A549 (cell line): ENCODE measurements around the gene TCF3. TPM values are rescaled to one million over a fixed set of nuclear protein-coding genes. Genes with fewer than 3 reads are reported as not detected.

Experiments used
- ATAC-seq, 2 experiments: fragments of 200-7000 bp in 1 of 2; fragments of >200 bp in 1 of 2; cut with Nextera tagmentation in 1 of 2; cut with Tn5 transposase in 1 of 2; 3 replicates each; pipeline versions ENCODE4 v1.8.0 to v1.9.1; 2018 to 2020; ENCODE audit warnings: mild to moderate bottlenecking in 1 of 2, moderate library complexity in 1 of 2
- CTCF ChIA-PET: fragments of 300-600 bp; sonication (Branson Sonifier 250); formaldehyde crosslinking; extraction: SDS; loops from one replicate; lab custom pipeline; 2021; ENCODE audit warnings: antibody characterized with exemption, inconsistent platforms; lab: Yijun Ruan, JAX
- POLR2A ChIA-PET: fragments of 350-600 bp; formaldehyde crosslinking; extraction: SDS; loops from one replicate; lab custom pipeline; 2021; ENCODE audit warnings: antibody characterized with exemption, inconsistent platforms; lab: Yijun Ruan, JAX
- DNase-seq, 2 experiments: peaks; one replicate each; pipeline versions ENCODE4 v3.0.0 to v3.0.0-alpha.2; 2011 to 2016; ENCODE audit warnings: low read depth in 1 of 2, low spot score in 1 of 2
- FAIRE-seq: peaks from 2 replicates; lab custom pipeline; 2011; peaks lifted over from hg19 to GRCh38; lab: Jason Lieb, UNC
- H3K27ac ChIP-seq, 2 experiments: fragments of >200 bp; sonication (Bioruptor Twin); formaldehyde crosslinking; 3 replicates each; pipeline ENCODE4 v1.5.1; 2016 to 2017
- H3K4me1 ChIP-seq: fragments of >200 bp; sonication (Bioruptor Twin); formaldehyde crosslinking; 3 replicates; pipeline ENCODE4 v1.6.1; 2016
- H3K4me2 ChIP-seq: fragments of >200 bp; sonication (Bioruptor Twin); formaldehyde crosslinking; 3 replicates; pipeline ENCODE4 v1.6.1; 2016
- H3K4me3 ChIP-seq: fragments of >200 bp; sonication (Bioruptor Twin); formaldehyde crosslinking; 3 replicates; pipeline ENCODE4 v1.5.1; 2016
- H3K9me3 ChIP-seq: fragments of >200 bp; sonication (Bioruptor Twin); formaldehyde crosslinking; 3 replicates; pipeline ENCODE4 v1.6.1; 2016
- BHLHE40 ChIP-seq: IDR thresholded peaks from 2 replicates; pipeline ENCODE4 v1.6.1; 2012; ENCODE audit warnings: low read depth, low read length, inconsistent platforms
- CBX8 ChIP-seq: fragments of 200-600 bp; sonication (generic); IDR thresholded peaks from 2 replicates; pipeline ENCODE4 v1.6.1; 2016
- CHD4 ChIP-seq: fragments of 200-600 bp; sonication (generic); IDR thresholded peaks from 2 replicates; pipeline ENCODE4 v1.6.1; 2016; ENCODE audit warnings: antibody characterized with exemption, mild to moderate bottlenecking, borderline replicate concordance
- CTCF ChIP-seq: fragments of >200 bp; sonication (Bioruptor Twin); formaldehyde crosslinking; IDR thresholded peaks from 3 replicates; pipeline ENCODE4 v1.5.1; 2016
- EHF ChIP-seq: fragments of 250-450 bp; sonication (Bioruptor Pico); IDR thresholded peaks from 2 replicates; pipeline ENCODE4 v1.5.0; 2020; ENCODE audit warnings: mild to moderate bottlenecking
- EHMT2 ChIP-seq: fragments of 200-600 bp; sonication (generic); IDR thresholded peaks from 2 replicates; pipeline ENCODE4 v1.6.1; 2016; ENCODE audit warnings: antibody characterized with exemption, low read depth, mild to moderate bottlenecking, moderate library complexity
- EP300 ChIP-seq, 2 experiments: fragments of >200 bp; sonication (Bioruptor Twin); formaldehyde crosslinking; IDR thresholded peaks; 2 replicates in 1 of 2; 3 replicates in 1 of 2; pipeline ENCODE4 v1.6.1; 2016 to 2017
- ESRRA ChIP-seq: fragments of 150-350 bp; IDR thresholded peaks from 2 replicates; pipeline ENCODE4 v1.6.1; 2014; ENCODE audit warnings: mild to moderate bottlenecking, low read length, borderline replicate concordance
- FOXS1 ChIP-seq: fragments of 250-450 bp; sonication (Bioruptor Pico); IDR thresholded peaks from 2 replicates; pipeline ENCODE4 v1.5.0; 2020; ENCODE audit warnings: mild to moderate bottlenecking, moderate library complexity
- HOXB13 ChIP-seq: fragments of 250-450 bp; sonication (Bioruptor Pico); IDR thresholded peaks from 2 replicates; pipeline ENCODE4 v1.5.0; 2020; ENCODE audit warnings: low read depth, mild to moderate bottlenecking, moderate library complexity
- HOXB5 ChIP-seq: fragments of 250-450 bp; sonication (Bioruptor Pico); IDR thresholded peaks from 2 replicates; pipeline ENCODE4 v1.5.0; 2020; ENCODE audit warnings: mild to moderate bottlenecking, moderate library complexity
- JUN ChIP-seq, 2 experiments: fragments of >200 bp; sonication (Bioruptor Twin); formaldehyde crosslinking; IDR thresholded peaks; 2 replicates in 1 of 2; 3 replicates in 1 of 2; pipeline ENCODE4 v1.6.1; 2016 to 2017
- MAX ChIP-seq: IDR thresholded peaks from 2 replicates; pipeline ENCODE4 v1.6.1; 2012
- NPAS2 ChIP-seq: fragments of 250-450 bp; sonication (Bioruptor Pico); IDR thresholded peaks from 2 replicates; pipeline ENCODE4 v1.8.0; 2022; ENCODE audit warnings: mild to moderate bottlenecking, moderate library complexity, borderline replicate concordance
- NR3C1 ChIP-seq: fragments of >200 bp; sonication (Bioruptor Twin); formaldehyde crosslinking; IDR thresholded peaks from 3 replicates; pipeline ENCODE4 v1.6.1; 2017
- RARB ChIP-seq: fragments of 250-450 bp; sonication (Bioruptor Pico); IDR thresholded peaks from 2 replicates; pipeline ENCODE4 v1.8.0; 2021; ENCODE audit warnings: mild to moderate bottlenecking, moderate library complexity
- RFX5 ChIP-seq: fragments of 450-650 bp; IDR thresholded peaks from 2 replicates; pipeline ENCODE4 v1.7.1; 2014; ENCODE audit warnings: antibody characterized with exemption, mild to moderate bottlenecking, moderate library complexity
- USF2 ChIP-seq: fragments of 450-650 bp; IDR thresholded peaks from 2 replicates; pipeline ENCODE4 v1.6.1; 2014; ENCODE audit warnings: antibody characterized with exemption
- ZSCAN20 ChIP-seq: fragments of 250-450 bp; sonication (Bioruptor Pico); IDR thresholded peaks from 2 replicates; pipeline ENCODE4 v1.8.0; 2022; ENCODE audit warnings: mild to moderate bottlenecking, moderate library complexity
- WGBS: methylation state at CpG from one replicate; pipeline ENCODE4 v1.1.6; 2017; ENCODE audit errors: missing lambda C conversion rate; 5-methylcytosine and 5-hydroxymethylcytosine counted together
- polyA plus RNA-seq, 4 experiments: library from polyadenylated mRNA; depleted of rRNA in 3 of 4; stranded (reverse); fragments of >200 nt; fragmentation: RNase III in 1 of 4; extraction: RNeasy Plus Mini Kit Qiagen cat#74134 plus additional on column Dnase treatment in 1 of 4; gene quantifications; 2 replicates in 3 of 4; 3 replicates in 1 of 4; pipeline ENCODE4 v1.2.3, GENCODE V29; 2011 to 2017
- TF ChIP-seq, protein P1 (sequence below): fragments of 250-450 bp; sonication (Bioruptor Pico); IDR thresholded peaks from 2 replicates; pipeline ENCODE4 v1.5.0; 2021; ENCODE audit warnings: mild to moderate bottlenecking, moderate library complexity, borderline replicate concordance
- TF ChIP-seq, protein P2 (sequence below): fragments of 150-350 bp; IDR thresholded peaks from 2 replicates; pipeline ENCODE4 v1.6.1; 2014; ENCODE audit warnings: low read depth, mild to moderate bottlenecking, low read length

Gene TCF3
- polyA plus RNA-seq, 2 of the 4 experiments (the other 2 are of a cell fraction), result 25.6 to 52.6 TPM

DNA sequence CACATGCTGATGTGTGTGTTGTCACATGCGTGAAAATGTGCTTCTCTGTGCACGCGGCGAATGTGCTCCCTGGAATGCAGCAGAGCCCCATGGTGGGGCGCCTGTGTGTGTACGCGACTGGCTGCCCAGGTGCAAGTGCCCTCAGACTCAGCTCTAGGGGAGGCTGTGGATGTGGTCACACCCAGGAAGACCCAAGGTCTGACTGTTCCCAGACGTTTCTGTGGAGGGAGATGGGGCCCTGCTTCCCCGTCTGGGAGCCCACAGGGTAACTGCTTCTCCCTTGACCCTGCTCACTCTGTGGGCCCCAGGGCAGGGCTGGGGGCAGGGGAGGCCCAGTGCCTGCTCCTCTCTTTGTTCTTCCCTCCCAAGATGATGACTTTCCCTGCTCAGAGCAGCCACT is 39.3 kb downstream of the TCF3 start:
- no peak overlapping the region for H3K4me2 ChIP-seq
- H3K4me1 ChIP-seq, result peaks cover 5% of the 10 kb centered on the region; the same call in 1 of the 3 replicates
- 82% methylated on average over 8 of the region's 9 CpGs for WGBS
- TF ChIP-seq JUN (IDR thresholded peaks at IDR 0.05) (no peak), CBX8 (no peak), EHMT2 (no peak), ZSCAN20 (CRISPR knock-in tag) (no peak), NPAS2 (CRISPR knock-in tag) (no peak), ESRRA (no peak), RARB (CRISPR knock-in tag) (no peak), CHD4 (no peak), BHLHE40 (no peak)
- no peak overlapping the region for H3K27ac ChIP-seq
- no peak for ATAC-seq
- H3K9me3 ChIP-seq, result no peaks in the 10 kb centered on the region
- ChIA-PET CTCF (interaction anchor here (1.4 to 1.6 kb wide), 2 partner anchors 59 to 212 kb away, joined by 3 to 6 read pairs; no protein-coding TSS in a partner anchor), POLR2A (no interaction called here)
- no peak overlapping the region for H3K4me3 ChIP-seq
- DNase-seq, result no peak
- no peak for FAIRE-seq

DNA sequence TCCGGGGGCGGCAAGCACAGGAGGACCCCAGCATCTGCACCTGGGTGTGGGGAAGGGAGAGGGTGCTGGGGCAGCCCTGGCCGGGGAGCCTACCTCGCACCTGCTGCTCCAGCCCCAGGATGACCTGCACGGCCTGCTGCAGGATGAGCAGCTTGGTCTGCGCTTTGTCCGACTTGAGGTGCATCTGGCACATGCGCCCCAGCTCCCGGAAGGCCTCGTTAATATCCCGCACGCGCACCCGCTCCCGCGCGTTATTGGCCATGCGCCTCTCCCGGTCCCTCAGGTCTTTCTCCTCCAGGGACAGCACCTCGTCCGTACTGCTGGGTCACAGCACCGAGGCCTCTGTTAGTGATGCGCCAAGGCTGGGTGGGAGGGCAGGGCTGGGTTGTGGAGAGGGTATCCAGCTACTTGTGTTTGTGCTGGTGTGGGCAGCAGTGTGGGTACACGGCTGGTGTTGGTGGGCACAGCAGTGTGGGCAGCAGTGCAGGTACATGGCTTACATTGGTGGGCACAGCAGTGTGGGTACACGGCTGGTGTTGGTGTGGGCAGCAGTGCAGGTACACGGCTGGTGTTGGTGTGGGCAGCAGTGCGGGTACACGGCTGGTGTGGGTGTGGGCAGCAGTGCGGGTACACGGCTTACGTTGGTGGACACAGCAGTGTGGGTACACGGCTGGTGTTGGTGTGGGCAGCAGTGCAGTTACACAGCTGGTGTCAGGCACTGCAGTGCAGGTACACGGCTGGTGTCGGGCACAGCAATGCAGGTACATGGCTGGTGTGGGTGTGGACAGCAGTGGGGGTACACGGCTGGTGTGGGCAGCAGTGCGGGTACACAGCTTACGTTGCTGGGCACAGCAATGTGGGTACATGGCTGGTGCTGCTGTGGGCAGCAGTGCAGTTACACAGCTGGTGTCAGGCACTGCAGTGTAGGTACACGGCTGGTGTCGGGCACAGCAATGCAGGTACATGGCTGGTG is 40.0 kb downstream of the TCF3 start:
- WGBS, result 97% methylated on average over 26 of the region's 39 CpGs
- TF ChIP-seq HOXB13 (CRISPR knock-in tag), result no peak
- no peak for TF ChIP-seq EHF (CRISPR knock-in tag)
- no peak for TF ChIP-seq RARB (CRISPR knock-in tag)
- CTCF ChIA-PET, result interaction anchor here (1.2 to 1.6 kb wide), 3 partner anchors 22 to 213 kb away, joined by 3 to 6 read pairs (median 4); no protein-coding TSS in a partner anchor

GRCh38 chr19:1611353-1611752 is 41.1 kb downstream of the TCF3 start:
- ATAC-seq (no peak), DNase-seq (no peak), FAIRE-seq (no peak)
- 100% methylated on average over 6 of the region's 15 CpGs for WGBS
- POLR2A ChIA-PET, result no interaction called here
- H3K9me3 ChIP-seq, result no peaks in the 10 kb centered on the region
- peaks cover 9% of the 10 kb centered on the region for H3K4me1 ChIP-seq
- H3K4me2 ChIP-seq, result no peak overlapping the region
- H3K4me3 ChIP-seq, result no peak overlapping the region
- no peak overlapping the region for H3K27ac ChIP-seq
- TF ChIP-seq MAX (no peak), FOXS1 (CRISPR knock-in tag) (no peak), NR3C1 (no peak)
- TF ChIP-seq, protein P1, sequence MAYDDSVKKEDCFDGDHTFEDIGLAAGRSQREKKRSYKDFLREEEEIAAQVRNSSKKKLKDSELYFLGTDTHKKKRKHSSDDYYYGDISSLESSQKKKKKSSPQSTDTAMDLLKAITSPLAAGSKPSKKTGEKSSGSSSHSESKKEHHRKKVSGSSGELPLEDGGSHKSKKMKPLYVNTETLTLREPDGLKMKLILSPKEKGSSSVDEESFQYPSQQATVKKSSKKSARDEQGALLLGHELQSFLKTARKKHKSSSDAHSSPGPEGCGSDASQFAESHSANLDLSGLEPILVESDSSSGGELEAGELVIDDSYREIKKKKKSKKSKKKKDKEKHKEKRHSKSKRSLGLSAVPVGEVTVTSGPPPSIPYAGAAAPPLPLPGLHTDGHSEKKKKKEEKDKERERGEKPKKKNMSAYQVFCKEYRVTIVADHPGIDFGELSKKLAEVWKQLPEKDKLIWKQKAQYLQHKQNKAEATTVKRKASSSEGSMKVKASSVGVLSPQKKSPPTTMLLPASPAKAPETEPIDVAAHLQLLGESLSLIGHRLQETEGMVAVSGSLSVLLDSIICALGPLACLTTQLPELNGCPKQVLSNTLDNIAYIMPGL, result no peak
- CTCF ChIA-PET, result interaction anchor here (0.7 to 1.2 kb wide), 2 partner anchors 13 to 171 kb away, joined by 3 to 5 read pairs; no protein-coding TSS in a partner anchor

More for the DNA sequence above, 40.0 kb downstream of the TCF3 start:
- Histone ChIP-seq H3K4me3 (no peak overlapping the region), H3K27ac (no peak overlapping the region), H3K4me2 (no peak overlapping the region), H3K9me3 (no peaks in the 10 kb centered on the region), H3K4me1 (peaks cover 5% of the 10 kb centered on the region; the same call in 1 of the 3 replicates)
- ATAC-seq (no peak), FAIRE-seq (no peak), DNase-seq (no peak)
- POLR2A ChIA-PET, result no interaction called here

DNA sequence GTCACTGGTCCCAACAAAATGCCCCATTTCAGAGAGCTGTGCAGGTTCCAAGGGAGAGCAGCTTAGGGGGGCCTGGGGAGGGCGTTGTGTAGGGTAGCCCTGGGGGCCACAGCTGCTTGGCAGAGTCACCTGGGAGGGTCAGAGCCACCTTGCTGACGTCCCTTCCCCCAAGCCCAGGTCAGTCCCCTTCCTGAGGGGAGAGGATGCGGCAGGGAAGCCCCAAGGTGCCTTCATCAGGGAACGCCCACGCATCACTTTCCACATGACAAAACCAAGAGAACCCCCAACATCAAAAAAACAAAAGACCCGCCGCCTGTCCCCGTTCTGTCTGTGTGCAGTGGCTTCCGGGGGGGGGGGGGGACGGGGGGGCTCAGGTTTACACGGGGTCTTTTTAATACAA is 41.8 kb downstream of the TCF3 start:
- POLR2A ChIA-PET, result no interaction called here

More for the DNA sequence above, 41.8 kb downstream of the TCF3 start:
- Histone ChIP-seq H3K27ac (no peak overlapping the region), H3K4me1 (peaks cover 13% of the 10 kb centered on the region), H3K4me2 (no peak overlapping the region), H3K9me3 (no peaks in the 10 kb centered on the region), H3K4me3 (no peak overlapping the region)
- CTCF ChIA-PET, result interaction anchor here (1.2 kb wide), 1 partner anchor 172 kb away, joined by 5 read pairs; no protein-coding TSS in a partner anchor
- no peak for ATAC-seq
- DNase-seq, result no peak
- 78% methylated on average over 6 of the region's 11 CpGs for WGBS
- FAIRE-seq, result no peak
- TF ChIP-seq NR3C1, result no peak
- no peak for TF ChIP-seq USF2
- TF ChIP-seq HOXB13 (CRISPR knock-in tag), result no peak
- TF ChIP-seq EHMT2, result no peak
- TF ChIP-seq HOXB5 (CRISPR knock-in tag), result no peak
- TF ChIP-seq NPAS2 (CRISPR knock-in tag), result no peak
- no peak for TF ChIP-seq RFX5
- TF ChIP-seq CTCF, result no peak
- TF ChIP-seq, protein P2, sequence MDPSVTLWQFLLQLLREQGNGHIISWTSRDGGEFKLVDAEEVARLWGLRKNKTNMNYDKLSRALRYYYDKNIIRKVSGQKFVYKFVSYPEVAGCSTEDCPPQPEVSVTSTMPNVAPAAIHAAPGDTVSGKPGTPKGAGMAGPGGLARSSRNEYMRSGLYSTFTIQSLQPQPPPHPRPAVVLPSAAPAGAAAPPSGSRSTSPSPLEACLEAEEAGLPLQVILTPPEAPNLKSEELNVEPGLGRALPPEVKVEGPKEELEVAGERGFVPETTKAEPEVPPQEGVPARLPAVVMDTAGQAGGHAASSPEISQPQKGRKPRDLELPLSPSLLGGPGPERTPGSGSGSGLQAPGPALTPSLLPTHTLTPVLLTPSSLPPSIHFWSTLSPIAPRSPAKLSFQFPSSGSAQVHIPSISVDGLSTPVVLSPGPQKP, result no peak
- TF ChIP-seq EP300 (IDR thresholded peaks at IDR 0.05), result no peak
- TF ChIP-seq ZSCAN20 (CRISPR knock-in tag), result no peak
- TF ChIP-seq RARB (CRISPR knock-in tag), result no peak
